Ovary (tissue), 3 donors: Measurements from ENCODE around the gene FMN1.

Experiments used
- EP300 ChIP-seq: sonication (generic); formaldehyde crosslinking; IDR thresholded peaks from one replicate; pipeline ENCODE4 v1.6.1; 2017; ENCODE audit warnings: antibody characterized with exemption
- POLR2A ChIP-seq: fragments of 450-650 bp; IDR thresholded peaks from one replicate; pipeline ENCODE4 v1.6.1; 2017; ENCODE audit warnings: antibody characterized with exemption, mild to moderate bottlenecking, moderate library complexity
- TF ChIP-seq, protein P1 (sequence below), 3 donors: fragments of 450-650 bp in 2 of 3; fragments of 200-600 bp in 1 of 3; IDR thresholded peaks; one replicate each; pipeline versions ENCODE4 v1.5.1 to v1.8.0; 2016 to 2022; ENCODE audit warnings: antibody characterized with exemption in 3 of 3, mild to moderate bottlenecking in 1 of 3
- donor health status: DM: no; HTN: no; CAD: no.

DNA sequence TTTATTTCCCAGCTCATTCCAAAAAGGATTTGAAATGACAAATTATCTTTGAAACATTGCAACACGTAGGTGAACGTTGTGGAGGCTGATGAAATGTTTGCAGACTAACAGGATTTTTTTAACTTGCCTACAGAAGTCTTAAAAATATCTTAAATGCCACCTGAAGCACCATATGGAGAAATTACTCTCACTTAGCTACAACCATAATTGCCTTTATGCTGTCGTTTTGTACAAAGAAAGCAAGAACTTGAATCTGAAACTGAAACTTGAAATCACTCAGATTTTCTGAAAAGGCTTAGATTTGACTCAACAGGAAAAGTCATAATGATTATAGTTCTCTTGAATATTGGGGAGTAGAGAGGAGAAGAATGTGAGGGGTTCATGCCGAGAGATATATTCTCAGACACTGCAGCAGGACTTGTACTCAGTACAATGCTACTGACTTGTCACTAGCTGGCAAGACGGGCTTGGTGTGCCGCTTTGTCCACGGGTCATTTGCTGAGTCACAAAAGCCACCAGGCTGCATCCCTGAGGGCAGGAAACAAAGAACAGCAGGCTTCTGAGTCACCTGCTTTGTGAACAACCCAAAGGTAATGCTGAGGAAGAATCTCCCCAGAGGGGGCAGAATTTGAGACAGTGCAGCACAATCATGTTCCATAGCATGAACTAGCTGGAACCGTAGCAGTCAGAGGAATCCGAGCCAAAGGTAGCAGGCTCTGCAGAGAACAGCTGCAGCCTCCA lies 7.1 kb upstream of the FMN1 start:
- TF ChIP-seq, protein P1, sequence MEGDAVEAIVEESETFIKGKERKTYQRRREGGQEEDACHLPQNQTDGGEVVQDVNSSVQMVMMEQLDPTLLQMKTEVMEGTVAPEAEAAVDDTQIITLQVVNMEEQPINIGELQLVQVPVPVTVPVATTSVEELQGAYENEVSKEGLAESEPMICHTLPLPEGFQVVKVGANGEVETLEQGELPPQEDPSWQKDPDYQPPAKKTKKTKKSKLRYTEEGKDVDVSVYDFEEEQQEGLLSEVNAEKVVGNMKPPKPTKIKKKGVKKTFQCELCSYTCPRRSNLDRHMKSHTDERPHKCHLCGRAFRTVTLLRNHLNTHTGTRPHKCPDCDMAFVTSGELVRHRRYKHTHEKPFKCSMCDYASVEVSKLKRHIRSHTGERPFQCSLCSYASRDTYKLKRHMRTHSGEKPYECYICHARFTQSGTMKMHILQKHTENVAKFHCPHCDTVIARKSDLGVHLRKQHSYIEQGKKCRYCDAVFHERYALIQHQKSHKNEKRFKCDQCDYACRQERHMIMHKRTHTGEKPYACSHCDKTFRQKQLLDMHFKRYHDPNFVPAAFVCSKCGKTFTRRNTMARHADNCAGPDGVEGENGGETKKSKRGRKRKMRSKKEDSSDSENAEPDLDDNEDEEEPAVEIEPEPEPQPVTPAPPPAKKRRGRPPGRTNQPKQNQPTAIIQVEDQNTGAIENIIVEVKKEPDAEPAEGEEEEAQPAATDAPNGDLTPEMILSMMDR (IDR thresholded peaks at IDR 0.05) = no peak
- no peak for TF ChIP-seq POLR2A
- no peak for TF ChIP-seq EP300
